ENCODE measurements around the gene B3GNT9. TPM values are rescaled to one million over a fixed set of nuclear protein-coding genes. Genes with fewer than 3 reads are reported as not detected.

The B3GNT9 gene
- total RNA-seq, 1 experiment from 2014 or later = 3.8 TPM

GRCh38 chr16:67182288-67182687 lies 31.5 kb upstream of the B3GNT9 start:
- RAD21 ChIA-PET (ENCODE audit: low non-redundant PET in 1 of 2, low total read pairs in 2 of 2, uncharacterized antibody in 2 of 2, unreplicated experiment in 2 of 2) = no interaction called here
- Histone ChIP-seq H3K4me2 (ENCODE audit: low read length) (peak overlapping the region; percentile 82), H3K36me3 (ENCODE audit: control insufficient read depth in 1 of 2, insufficient read depth in 2 of 2, low read length in 2 of 2) (no peaks in the 10 kb centered on the region), H3K9ac (ENCODE audit: low read length) (no peak overlapping the region), H3K27ac (ENCODE audit: low read depth, low read length) (no peak overlapping the region), H3K9me2 (ENCODE audit: insufficient read depth) (no peaks in the 10 kb centered on the region), H2AFZ (ENCODE audit: low read depth, low read length, poor library complexity, severe bottlenecking) (no peak overlapping the region), H3K4me1 (ENCODE audit: control insufficient read depth in 1 of 2, insufficient read depth in 2 of 2, low read length in 2 of 2) (peaks cover 29 to 67% of the 10 kb centered on the region in 2 experiments), H3K79me2 (ENCODE audit: insufficient read depth, low read length) (peaks cover 11% of the 10 kb centered on the region), H3K9me3 (ENCODE audit: control insufficient read depth in 1 of 2, insufficient read depth in 1 of 2, low read depth in 1 of 2, low read length in 2 of 2) (no peaks in the 10 kb centered on the region), H3K4me3 (replicated peaks in 1 of 2; ENCODE audit: low read depth in 1 of 2, low read length in 2 of 2) (peak overlapping the region; percentile 68 to 71; a peak in 3 of 4 replicates), H3K27me3 (ENCODE audit: insufficient read depth, low read length) (no peaks in the 10 kb centered on the region), H4K20me1 (ENCODE audit: insufficient read depth) (no peaks in the 10 kb centered on the region)
- no TSS peak for BruUV-seq (replicated peaks)
- POLR2A ChIA-PET = no interaction called here
- no peak for ATAC-seq
- TF ChIP-seq CEBPB (IDR thresholded peaks at IDR 0.05; ENCODE audit: low read depth) (no peak), EZH2phosphoT487 (IDR thresholded peaks at IDR 0.05; ENCODE audit: borderline replicate concordance) (no peak), CTCF (IDR thresholded peaks at IDR 0.05 in 2 of 3, conservative IDR thresholded peaks at IDR 0.05 in 1 of 3; ENCODE audit: borderline replicate concordance in 1 of 3, insufficient read depth in 1 of 3, low read depth in 2 of 3, low read length in 2 of 3) (no peak), POLR2A (IDR thresholded peaks at IDR 0.05; ENCODE audit: borderline replicate concordance, extremely low read depth, insufficient read depth, insufficient read length) (no peak), YY1 (IDR thresholded peaks at IDR 0.05; ENCODE audit: extremely low read depth, insufficient replicate concordance, low read depth, low read length) (no peak), SRF (IDR thresholded peaks at IDR 0.05; ENCODE audit: low read depth) (no peak), EZH2 (IDR thresholded peaks at IDR 0.05) (no peak), SP1 (IDR thresholded peaks at IDR 0.05; ENCODE audit: low read depth) (no peak), CBX3 (IDR thresholded peaks at IDR 0.05; ENCODE audit: low read depth) (no peak), MAX (IDR thresholded peaks at IDR 0.05) (no peak), SIN3A (IDR thresholded peaks at IDR 0.05; ENCODE audit: low read depth) (no peak), JUND (IDR thresholded peaks at IDR 0.05) (no peak), ZBTB33 (IDR thresholded peaks at IDR 0.05; ENCODE audit: extremely low read depth, insufficient replicate concordance, low read length) (no peak), ZNF274 (IDR thresholded peaks at IDR 0.05; ENCODE audit: low read depth, low read length) (no peak), TCF7L2 (IDR thresholded peaks at IDR 0.05; ENCODE audit: borderline replicate concordance, extremely low read depth, insufficient read depth, insufficient read length) (no peak), ELF1 (IDR thresholded peaks at IDR 0.05; ENCODE audit: borderline replicate concordance, low read depth) (no peak)
- TF ChIP-seq, protein P1, sequence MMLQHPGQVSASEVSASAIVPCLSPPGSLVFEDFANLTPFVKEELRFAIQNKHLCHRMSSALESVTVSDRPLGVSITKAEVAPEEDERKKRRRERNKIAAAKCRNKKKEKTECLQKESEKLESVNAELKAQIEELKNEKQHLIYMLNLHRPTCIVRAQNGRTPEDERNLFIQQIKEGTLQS (IDR thresholded peaks at IDR 0.05) = no peak
- no peak for DNase-seq (ENCODE audit: low read depth, low spot score)
- intact Hi-C loops (cut with micrococcal nuclease) = no loop called here
- CTCF ChIA-PET = interaction anchor here (0.7 to 1.1 kb wide), 2 partner anchors 16 to 156 kb away, joined by 3 read pairs; no protein-coding TSS in a partner anchor

All from HCT116 (cell line).